HG03469 (cell line): ENCODE measurements around the gene IFNLR1.

Experiments used
- ATAC-seq: cut with Tn5 transposase; IDR thresholded peaks from one replicate; pipeline ENCODE4 v1.9.1; 2021; ENCODE audit warnings: mild to moderate bottlenecking, moderate library complexity, moderate number of reproducible peaks; ENCODE audit not compliant: unreplicated experiment

The IFNLR1 gene

DNA sequence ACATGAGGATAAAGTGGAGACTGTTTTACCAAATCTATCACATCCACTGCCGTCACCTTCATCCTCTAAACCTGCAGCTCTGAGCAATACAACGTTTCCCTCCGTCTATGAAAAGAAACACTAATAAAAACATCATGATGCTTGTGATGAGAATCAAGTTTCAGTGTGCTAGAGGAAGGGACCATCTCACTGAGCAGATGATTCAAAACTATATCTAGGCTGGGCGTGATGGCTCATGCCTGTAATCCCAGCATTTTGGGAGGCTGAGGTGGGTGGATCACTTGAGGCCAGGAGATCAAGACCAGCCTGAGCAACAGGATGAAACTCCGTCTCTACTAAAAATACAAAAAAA, 60.4 kb downstream of the IFNLR1 start:
- no peak for ATAC-seq

GRCh38 chr1:24126018-24126671, 60.9 kb downstream of the IFNLR1 start:
- no peak for ATAC-seq

DNA sequence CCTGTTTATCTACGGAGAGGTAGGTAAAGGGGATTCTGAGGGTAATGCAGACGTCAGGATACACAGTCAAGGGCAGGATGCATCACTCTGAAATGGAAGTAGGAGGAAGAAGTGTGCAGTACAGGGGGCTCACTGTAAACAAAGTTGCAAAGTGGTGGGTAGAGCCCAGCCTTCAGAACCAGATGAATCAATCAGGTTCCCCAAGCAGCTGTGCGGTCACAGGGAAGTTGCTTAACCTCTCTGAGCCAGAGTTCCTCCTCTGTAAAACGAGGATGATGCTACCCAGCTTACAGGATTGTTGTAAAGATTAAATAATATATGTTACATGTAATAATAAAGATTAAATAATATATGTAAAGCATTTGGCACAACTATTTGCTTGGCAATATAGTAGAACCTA, 61.6 kb downstream of the IFNLR1 start:
- ATAC-seq = no peak

- ATAC-seq = no peak
These were observed 62.1 kb downstream of the IFNLR1 start for GRCh38 chr1:24124980-24125379.

DNA sequence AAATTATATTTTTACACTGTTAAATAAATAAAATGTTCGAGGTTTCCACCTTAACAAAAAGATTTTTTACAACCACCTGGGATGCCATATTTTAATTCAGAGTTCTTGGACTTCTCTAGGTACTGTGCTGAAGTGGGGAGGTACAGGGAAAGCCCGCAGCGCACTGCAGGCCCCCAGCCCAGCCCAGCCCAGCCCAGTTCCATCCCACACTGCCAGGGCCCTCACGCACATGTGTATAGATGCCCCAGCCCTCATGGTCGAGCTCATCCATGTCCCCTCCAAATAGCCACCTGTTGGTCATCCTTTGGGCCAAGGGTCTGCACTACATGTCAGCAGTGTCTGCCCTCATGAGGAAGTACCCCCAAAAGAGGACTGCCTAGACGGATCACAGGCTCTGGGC, 63.5 kb downstream of the IFNLR1 start:
- ATAC-seq = no peak

DNA sequence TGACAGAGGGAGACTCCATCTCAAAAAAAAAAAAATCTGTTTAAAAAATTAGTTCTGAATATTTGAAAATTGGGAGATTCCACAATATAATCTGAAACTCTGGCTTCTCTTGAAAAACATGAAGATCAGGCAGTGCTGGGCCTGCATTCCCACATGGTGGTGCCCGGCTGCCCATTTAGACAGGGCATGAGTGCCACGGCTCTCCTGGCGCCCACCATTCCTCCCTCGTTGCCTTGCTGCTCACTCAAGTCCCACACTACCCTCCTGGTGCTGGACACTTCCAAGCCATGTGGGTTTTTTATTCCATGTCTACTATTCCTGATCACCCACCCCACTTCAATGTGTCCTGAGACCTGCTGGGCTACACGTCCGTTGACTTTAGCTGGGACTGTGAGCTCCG, 64.3 kb downstream of the IFNLR1 start:
- ATAC-seq = no peak

- ATAC-seq = no peak
These were observed 65.7 kb downstream of the IFNLR1 start for GRCh38 chr1:24121406-24121805.

DNA sequence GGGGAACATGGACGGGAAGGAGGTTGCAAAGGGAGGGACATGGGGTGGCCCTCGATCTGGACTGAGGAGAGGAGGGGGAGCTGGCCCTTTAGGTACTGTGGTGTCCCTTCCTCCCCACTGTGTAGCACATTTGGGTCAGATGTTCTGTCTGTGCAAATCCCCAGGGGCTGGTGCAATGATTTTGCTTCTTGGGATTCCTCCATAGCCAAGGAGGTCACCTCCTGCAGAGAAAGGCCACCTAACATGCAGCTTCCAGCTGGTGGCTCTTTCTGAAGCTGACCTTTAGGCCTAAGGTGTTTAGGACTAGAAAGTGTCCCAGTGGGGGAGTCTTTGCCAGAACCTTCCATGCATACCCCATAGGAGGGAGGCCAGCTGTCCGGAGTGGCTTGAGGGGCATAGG, 66.1 kb downstream of the IFNLR1 start:
- no peak for ATAC-seq

- ATAC-seq = no peak
These were observed 67.0 kb downstream of the IFNLR1 start for GRCh38 chr1:24119859-24120756.

DNA sequence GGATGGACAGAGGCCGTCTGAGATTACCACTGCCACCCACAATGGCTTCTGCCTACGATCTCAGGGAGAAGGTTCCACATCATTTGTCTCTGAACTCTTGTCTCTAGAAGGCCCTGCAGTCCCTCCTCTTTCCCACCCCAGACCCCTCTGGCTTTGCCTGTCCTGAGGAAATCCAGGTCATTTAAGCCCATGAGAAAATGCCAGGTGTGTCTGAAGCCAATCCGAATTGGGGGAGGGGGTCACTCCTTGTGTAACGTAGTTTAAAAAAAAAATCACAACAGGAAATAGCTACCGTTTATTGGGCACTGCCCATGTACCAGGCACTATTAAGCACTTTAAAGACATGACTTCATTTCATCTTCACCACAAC, 67.6 kb downstream of the IFNLR1 start:
- ATAC-seq = no peak

DNA sequence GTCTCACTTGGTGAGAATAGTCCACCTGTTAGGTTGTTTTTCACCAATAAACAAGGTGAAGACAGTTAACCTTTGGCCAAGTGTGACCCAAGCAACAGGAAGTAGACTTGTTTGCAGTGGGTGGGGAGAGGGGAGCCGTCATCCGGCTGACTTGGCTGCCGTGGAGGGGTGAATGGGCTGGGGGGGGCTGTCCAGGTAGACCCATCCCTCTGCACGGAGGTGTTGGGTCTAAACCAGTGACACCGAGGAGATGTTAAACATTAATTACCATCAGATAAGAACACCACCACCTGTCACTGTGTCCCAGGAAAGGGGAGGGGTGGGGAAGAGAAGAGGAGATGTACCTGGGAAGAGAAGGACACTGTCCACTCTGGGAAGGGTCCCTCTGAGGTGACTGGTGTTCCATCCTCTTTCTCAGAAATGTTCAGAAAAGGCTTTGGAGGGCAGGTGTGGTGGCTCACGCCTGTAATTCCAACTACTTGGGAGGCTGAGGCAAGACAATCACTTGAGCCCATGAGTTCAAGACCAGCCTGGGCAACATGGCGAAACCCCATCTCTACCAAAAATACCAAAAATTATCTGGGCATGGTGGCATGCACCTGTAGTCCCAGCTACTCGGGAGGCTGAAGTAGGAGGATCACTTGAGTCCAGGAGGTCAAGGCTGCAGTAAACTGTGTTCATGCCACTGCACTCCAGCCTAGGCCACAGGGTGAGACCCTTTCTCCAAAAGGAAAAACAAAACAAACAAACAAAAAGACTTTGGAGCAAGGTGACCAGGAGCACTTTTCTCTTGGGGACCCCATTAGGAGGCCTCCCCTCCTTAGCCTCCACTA, 68.5 kb downstream of the IFNLR1 start:
- ATAC-seq = no peak

DNA sequence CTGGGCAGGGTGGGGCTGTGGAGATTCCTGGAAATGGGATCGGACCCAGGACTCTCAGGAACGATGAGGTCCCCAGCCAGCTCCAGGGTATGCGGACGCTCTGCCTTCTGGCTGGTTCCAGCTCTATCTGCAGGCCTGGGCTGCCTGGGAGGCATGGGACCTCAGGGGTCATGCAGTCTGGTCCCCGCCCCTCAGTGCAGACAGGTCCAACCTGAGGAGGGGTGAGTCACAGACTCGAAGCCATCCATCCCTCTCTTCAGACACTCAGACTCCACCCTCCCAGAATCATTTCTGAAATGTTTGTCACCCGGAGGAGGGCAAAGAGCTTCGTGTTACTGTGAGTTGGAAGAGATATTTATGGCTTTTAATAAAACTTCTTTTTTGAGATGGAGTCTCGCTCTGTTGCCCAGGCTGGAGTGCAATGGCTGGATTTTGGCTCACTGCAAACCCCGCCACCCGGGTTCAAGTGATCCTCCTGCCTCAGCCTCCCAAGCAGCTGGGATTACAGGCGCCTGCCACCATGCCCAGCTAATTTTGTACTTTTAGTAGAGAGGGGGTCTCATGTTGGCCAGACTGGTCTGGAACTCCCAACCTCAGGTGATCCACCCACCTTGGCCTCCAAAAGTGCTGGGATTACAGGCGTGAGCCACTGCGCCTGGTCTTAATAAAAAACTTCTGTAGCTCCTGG, 69.2 kb downstream of the IFNLR1 start:
- ATAC-seq = no peak

DNA sequence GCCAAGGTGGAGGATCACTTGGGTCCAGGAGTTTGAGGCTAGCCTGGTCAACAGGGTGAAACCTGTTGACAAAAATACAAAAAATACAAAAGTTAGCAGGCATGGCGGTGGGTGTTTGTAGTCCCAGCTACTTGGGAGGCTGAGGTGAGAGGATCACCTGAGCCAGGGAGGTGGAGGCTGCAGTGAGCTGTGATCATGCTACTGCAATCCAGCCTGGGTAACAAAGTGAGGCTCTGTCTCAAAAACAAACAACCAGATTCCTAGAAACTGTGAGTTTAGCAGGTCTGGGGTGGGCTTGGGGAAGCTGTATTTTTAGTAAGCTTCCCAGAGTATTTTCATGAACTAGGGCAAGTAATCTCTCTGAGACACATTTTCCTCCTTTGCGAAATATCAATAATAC, 70.0 kb downstream of the IFNLR1 start:
- no peak for ATAC-seq

DNA sequence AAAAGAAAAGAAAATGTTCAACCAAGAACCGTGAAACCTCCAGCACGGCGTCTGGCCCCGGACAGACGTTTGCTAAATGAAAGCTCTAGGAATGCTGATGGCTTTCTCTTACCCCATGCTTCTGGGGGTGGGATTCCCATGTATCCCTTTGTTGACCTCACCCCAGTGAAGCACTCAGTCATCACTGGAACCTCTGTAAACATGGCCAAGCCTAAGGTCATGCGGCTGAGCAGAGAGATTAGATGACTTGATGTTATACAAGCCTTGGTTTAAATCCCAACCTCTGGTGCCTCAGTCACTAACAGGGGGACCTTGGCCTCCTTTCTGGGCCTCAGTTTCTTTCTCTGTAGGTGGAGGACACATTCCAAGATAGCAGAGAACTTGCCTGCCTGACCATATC, 72.3 kb downstream of the IFNLR1 start:
- no peak for ATAC-seq

DNA sequence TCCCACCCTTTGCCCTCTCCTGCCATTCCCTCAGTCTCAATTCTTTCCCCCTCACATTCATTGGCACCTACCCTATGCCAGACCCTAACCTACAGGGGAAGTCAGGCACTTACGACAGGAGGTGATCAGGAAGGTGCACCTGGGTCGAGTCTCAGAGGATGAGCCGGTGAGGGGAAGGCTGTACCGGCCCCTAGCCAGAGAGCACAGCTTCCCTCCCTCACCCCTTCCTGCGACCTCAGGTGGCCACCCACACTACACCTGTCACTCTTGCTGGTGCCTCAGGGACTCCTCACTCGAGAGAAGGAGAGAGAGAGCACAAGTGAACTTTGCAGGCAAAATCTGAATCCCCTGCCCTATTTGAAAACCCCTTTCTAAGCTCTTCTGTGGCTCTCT, 73.5 kb downstream of the IFNLR1 start:
- no peak for ATAC-seq

- no peak for ATAC-seq
These were observed 74.9 kb downstream of the IFNLR1 start, which contains the start of gene MYOM3 for GRCh38 chr1:24111996-24112779. Gene MYOM3, minus strand, starts transcription at chr1:24112135. Its CDS starts 3,499 bp downstream, at chr1:24108636.

- no peak for ATAC-seq
These were observed 75.7 kb downstream of the IFNLR1 start for GRCh38 chr1:24111262-24111995.

DNA sequence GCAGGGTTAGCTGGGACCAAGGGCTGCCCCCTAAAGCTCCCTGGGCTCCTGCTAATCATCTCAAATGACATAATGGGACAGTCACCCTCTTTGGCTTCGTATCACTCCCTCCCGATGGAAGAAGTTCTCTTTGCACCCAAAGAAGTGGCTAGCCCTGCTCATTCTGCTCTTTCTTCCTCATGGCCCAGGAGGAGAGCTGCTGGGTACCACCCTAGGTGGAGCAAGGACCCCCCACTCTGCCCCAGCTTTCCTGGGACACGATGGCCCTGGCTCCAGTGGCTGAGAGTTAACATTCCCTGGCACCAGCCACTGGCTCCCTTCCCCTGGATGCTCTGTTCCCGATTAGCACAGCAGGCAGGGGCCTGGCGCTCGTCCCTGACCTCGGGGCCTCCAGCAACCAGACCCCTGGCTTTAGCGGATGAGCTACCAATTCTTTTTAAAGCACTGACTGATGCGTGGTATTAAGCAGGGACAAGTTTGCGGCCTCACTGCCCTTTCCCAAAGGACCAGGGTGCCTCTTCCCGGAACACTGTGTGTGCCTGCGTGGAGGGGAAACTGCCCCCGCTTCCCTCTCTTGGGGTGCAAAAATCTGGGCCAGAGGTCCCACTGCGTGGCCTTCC, 76.3 kb downstream of the IFNLR1 start:
- no peak for ATAC-seq
